WTC11 (cell line): ENCODE measurements around the gene SLC25A21.

ENCODE experiments used
- ATF1 ChIP-seq: sonication (generic); formaldehyde crosslinking; IDR thresholded peaks from 2 replicates; pipeline ENCODE4 v1.8.1; 2023; ENCODE audit warnings: mild to moderate bottlenecking, moderate library complexity, missing genetic modification reagents
- CBFB ChIP-seq: sonication (generic); formaldehyde crosslinking; IDR thresholded peaks from 2 replicates; pipeline ENCODE4 v1.8.1; 2022; ENCODE audit warnings: mild to moderate bottlenecking, low read depth, missing genetic modification reagents
- CREB1 ChIP-seq: sonication (generic); formaldehyde crosslinking; IDR thresholded peaks from 2 replicates; pipeline ENCODE4 v1.8.0; 2023; ENCODE audit warnings: mild to moderate bottlenecking, missing genetic modification reagents
- FOXK1 ChIP-seq: sonication (generic); formaldehyde crosslinking; IDR thresholded peaks from 2 replicates; pipeline ENCODE4 v1.8.0; 2022; ENCODE audit warnings: mild to moderate bottlenecking, moderate library complexity, missing genetic modification reagents
- KAT7 ChIP-seq: sonication (generic); formaldehyde crosslinking; IDR thresholded peaks from 2 replicates; pipeline ENCODE4 v1.8.1; 2023; ENCODE audit warnings: missing genetic modification reagents, mild to moderate bottlenecking, borderline replicate concordance
- NFE2L1 ChIP-seq: sonication (generic); formaldehyde crosslinking; IDR thresholded peaks from 2 replicates; pipeline ENCODE4 v1.8.1; 2023; ENCODE audit warnings: missing genetic modification reagents
- NFYB ChIP-seq: sonication (generic); formaldehyde crosslinking; conservative IDR thresholded peaks from 2 replicates; pipeline ENCODE4 v1.8.0; 2022; ENCODE audit warnings: low read depth, missing genetic modification reagents
- NR2C2 ChIP-seq: sonication (generic); formaldehyde crosslinking; IDR thresholded peaks from 2 replicates; pipeline ENCODE4 v1.8.0; 2022; ENCODE audit warnings: mild to moderate bottlenecking, missing genetic modification reagents
- ZBTB21 ChIP-seq: sonication (generic); formaldehyde crosslinking; IDR thresholded peaks from 2 replicates; pipeline ENCODE4 v1.8.1; 2023; ENCODE audit warnings: mild to moderate bottlenecking, missing genetic modification reagents, borderline replicate concordance
- ZNF121 ChIP-seq: sonication (generic); formaldehyde crosslinking; IDR thresholded peaks from 2 replicates; pipeline ENCODE4 v1.8.0; 2023; ENCODE audit warnings: missing genetic modification reagents
- TF ChIP-seq, protein P1 (sequence below): fragments of 250-450 bp; sonication (Bioruptor Pico); conservative IDR thresholded peaks from 2 replicates; pipeline ENCODE4 v1.9.0; 2021; ENCODE audit warnings: mild to moderate bottlenecking
- TF ChIP-seq, protein P2 (sequence below): fragments of 200-600 bp; IDR thresholded peaks from 2 replicates; pipeline ENCODE4 v1.8.0; 2022; ENCODE audit warnings: antibody characterized with exemption
- TF ChIP-seq, protein P3 (sequence below): sonication (generic); formaldehyde crosslinking; IDR thresholded peaks from 2 replicates; pipeline ENCODE4 v1.8.1; 2022; ENCODE audit warnings: low read depth, mild to moderate bottlenecking, moderate library complexity, missing genetic modification reagents, borderline replicate concordance
- TF ChIP-seq, protein P4 (sequence below): fragments of 250-450 bp; sonication (Bioruptor Pico); IDR thresholded peaks from 2 replicates; pipeline ENCODE4 v1.9.0; 2021; ENCODE audit warnings: moderate library complexity, mild to moderate bottlenecking, inconsistent platforms, borderline replicate concordance

DNA sequence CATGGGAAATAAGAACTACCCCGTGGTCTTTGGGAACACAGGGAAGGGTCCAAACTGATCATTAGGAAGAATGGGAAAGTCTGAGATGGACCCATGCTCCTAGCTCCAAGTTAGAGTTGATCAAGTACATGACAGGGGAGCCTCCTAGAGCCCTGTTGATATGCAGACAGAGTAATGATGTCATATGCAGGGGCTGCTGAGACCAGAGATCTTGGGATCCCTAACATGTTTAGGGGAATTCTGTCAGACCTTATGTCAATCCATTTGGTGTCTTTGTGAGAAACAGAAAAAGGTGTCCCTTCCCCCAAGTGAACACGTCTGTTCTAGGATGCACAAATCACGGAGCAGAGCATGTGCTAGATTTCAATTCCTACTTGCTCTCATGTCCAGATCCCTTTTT is 6.6 kb downstream of the SLC25A21 start:
- no peak for TF ChIP-seq NR2C2 (CRISPR knock-in tag)
- TF ChIP-seq, protein P1, sequence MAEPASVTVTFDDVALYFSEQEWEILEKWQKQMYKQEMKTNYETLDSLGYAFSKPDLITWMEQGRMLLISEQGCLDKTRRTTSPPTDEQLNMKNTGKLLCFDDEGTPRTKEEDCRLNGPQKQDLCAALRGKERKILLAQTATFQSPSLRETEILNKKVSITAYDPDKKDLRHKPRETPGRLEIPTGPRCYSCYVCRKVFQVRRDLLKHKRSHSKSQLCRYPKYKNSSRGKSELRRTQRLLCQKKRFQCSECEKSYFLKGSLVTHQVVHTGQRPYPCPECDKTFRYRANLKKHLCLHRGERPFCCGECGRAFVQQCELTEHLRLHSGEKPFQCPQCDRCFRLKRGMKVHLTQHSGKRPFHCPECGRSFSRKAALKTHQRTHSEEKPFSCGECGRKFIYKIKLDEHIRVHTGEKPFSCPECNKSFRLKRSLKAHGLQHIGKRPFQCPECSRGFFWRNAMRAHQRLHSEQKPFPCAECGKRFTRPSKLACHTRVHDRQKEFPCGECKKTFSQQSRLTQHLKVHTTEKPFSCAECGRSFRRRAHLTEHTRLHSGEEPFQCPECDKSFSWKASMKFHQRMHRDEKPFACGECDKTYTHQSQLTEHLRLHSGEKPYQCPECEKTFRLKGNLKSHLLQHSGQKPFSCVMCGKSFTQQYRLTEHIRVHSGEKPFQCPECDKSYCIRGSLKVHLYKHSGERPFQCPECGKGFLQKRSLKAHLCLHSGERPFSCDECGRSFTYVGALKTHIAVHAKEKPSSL (CRISPR knock-in tag), result no peak
- TF ChIP-seq ZBTB21 (CRISPR knock-in tag), result no peak
- no peak for TF ChIP-seq CREB1
- TF ChIP-seq, protein P2, sequence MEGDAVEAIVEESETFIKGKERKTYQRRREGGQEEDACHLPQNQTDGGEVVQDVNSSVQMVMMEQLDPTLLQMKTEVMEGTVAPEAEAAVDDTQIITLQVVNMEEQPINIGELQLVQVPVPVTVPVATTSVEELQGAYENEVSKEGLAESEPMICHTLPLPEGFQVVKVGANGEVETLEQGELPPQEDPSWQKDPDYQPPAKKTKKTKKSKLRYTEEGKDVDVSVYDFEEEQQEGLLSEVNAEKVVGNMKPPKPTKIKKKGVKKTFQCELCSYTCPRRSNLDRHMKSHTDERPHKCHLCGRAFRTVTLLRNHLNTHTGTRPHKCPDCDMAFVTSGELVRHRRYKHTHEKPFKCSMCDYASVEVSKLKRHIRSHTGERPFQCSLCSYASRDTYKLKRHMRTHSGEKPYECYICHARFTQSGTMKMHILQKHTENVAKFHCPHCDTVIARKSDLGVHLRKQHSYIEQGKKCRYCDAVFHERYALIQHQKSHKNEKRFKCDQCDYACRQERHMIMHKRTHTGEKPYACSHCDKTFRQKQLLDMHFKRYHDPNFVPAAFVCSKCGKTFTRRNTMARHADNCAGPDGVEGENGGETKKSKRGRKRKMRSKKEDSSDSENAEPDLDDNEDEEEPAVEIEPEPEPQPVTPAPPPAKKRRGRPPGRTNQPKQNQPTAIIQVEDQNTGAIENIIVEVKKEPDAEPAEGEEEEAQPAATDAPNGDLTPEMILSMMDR, result no peak
- no peak for TF ChIP-seq FOXK1 (CRISPR knock-in tag)
- TF ChIP-seq ZNF121 (CRISPR knock-in tag), result no peak
- TF ChIP-seq KAT7 (CRISPR knock-in tag), result no peak
- TF ChIP-seq, protein P3, sequence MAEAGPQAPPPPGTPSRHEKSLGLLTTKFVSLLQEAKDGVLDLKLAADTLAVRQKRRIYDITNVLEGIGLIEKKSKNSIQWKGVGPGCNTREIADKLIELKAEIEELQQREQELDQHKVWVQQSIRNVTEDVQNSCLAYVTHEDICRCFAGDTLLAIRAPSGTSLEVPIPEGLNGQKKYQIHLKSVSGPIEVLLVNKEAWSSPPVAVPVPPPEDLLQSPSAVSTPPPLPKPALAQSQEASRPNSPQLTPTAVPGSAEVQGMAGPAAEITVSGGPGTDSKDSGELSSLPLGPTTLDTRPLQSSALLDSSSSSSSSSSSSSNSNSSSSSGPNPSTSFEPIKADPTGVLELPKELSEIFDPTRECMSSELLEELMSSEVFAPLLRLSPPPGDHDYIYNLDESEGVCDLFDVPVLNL (CRISPR knock-in tag), result no peak
- TF ChIP-seq, protein P4, sequence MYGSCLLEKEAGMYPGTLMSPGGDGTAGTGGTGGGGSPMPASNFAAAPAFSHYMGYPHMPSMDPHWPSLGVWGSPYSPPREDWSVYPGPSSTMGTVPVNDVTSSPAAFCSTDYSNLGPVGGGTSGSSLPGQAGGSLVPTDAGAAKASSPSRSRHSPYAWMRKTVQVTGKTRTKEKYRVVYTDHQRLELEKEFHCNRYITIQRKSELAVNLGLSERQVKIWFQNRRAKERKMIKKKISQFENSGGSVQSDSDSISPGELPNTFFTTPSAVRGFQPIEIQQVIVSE (CRISPR knock-in tag), result no peak
- no peak for TF ChIP-seq ATF1 (CRISPR knock-in tag)
- TF ChIP-seq CBFB (CRISPR knock-in tag), result no peak
- TF ChIP-seq NFYB (CRISPR knock-in tag), result no peak
- no peak for TF ChIP-seq NFE2L1 (CRISPR knock-in tag)
